Ectodermal cell (in vitro differentiated cells): ENCODE results near the gene SERHL2.
"Not testable (repeated sequence)": the region's sequence is repeated elsewhere in the genome, so short reads cannot be mapped to it uniquely, and the experiment has no call there.

Experiments
- H3K27ac ChIP-seq: 2 replicates; pipeline ENCODE4 v1.7.0; 2013; ENCODE audit warnings: mild to moderate bottlenecking, low read depth, low read length; ENCODE audit not compliant: insufficient read depth, poor library complexity, severe bottlenecking
- H3K27me3 ChIP-seq: 2 replicates; pipeline ENCODE4 v1.7.0; 2013; ENCODE audit warnings: mild to moderate bottlenecking, low read length; ENCODE audit not compliant: insufficient read depth, control insufficient read depth, poor library complexity, severe bottlenecking
- H3K36me3 ChIP-seq: one replicate; pipeline ENCODE4 v1.7.0; 2013; ENCODE audit warnings: low read length; ENCODE audit not compliant: control insufficient read depth, insufficient read depth
- H3K4me1 ChIP-seq: one replicate; pipeline ENCODE4 v1.7.0; 2013; ENCODE audit warnings: low read length; ENCODE audit not compliant: control insufficient read depth, insufficient read depth
- H3K4me3 ChIP-seq: 2 replicates; pipeline ENCODE4 v1.7.0; 2013; ENCODE audit warnings: low read depth, low read length, control low read depth; ENCODE audit not compliant: insufficient read depth
- H3K9me3 ChIP-seq: 2 replicates; pipeline ENCODE4 v1.7.0; 2013; ENCODE audit warnings: mild to moderate bottlenecking, low read length, moderate library complexity; ENCODE audit not compliant: control insufficient read depth
- WGBS, 2 experiments: methylation state at CpG; one replicate each; pipeline ENCODE4 v1.1.7; 2013; ENCODE audit warnings: missing lambda C conversion rate in 2 of 2; 5-methylcytosine and 5-hydroxymethylcytosine counted together

SERHL2 gene

DNA sequence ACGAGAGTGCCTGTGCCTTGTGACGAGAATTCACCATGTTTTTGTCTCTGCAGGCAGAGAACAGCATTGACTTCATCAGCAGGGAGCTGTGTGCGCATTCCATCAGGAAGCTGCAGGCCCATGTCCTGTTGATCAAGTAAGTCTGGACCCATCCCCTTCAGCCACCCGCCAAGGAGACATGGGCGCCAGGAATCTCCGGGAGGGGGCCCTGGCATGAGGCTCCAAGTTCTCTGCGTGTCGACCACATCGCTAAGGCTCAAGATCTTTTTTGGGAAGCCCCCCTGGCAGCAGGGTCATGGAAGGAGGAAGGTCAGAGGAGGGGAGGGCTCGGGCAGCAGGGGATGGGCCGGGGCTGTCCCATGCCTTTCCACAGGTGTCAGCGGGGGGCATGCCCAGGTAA, 17.3 kb downstream of the SERHL2 start:
- not testable (repeated sequence) for H3K4me1 ChIP-seq, H3K36me3 ChIP-seq, H3K27me3 ChIP-seq, H3K9me3 ChIP-seq, H3K4me3 ChIP-seq, H3K27ac ChIP-seq
- 89 to 92% methylated on average over 12 of the region's 12 CpGs for WGBS, 2 experiments

DNA sequence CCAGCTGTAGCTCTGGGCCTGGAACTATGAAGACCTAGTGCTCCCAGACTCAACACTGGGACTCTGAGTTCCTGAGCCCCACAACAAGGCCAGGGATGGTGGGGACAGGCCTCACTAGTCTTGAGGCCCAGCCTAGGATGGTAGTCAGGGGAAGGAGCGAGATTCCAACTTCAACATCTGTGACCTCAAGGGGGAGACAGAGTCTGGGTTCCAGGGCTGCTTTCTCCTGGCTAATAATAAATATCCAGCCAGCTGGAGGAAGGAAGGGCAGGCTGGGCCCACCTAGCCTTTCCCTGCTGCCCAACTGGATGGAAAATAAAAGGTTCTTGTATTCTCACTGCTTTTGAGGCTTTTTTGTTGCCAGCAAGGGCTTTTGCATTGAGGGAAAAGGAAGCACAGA, 20.3 kb downstream of the SERHL2 start:
- H3K9me3 ChIP-seq, H3K4me1 ChIP-seq, H3K27ac ChIP-seq, H3K27me3 ChIP-seq, H3K4me3 ChIP-seq: not testable (repeated sequence)
- H3K36me3 ChIP-seq = peaks cover 18% of the 10 kb centered on the region
- WGBS, 2 experiments = 100% methylated on average over 1 of the region's 1 CpG; no CpG with 5 or more reads in 1 of the 2 experiments

DNA sequence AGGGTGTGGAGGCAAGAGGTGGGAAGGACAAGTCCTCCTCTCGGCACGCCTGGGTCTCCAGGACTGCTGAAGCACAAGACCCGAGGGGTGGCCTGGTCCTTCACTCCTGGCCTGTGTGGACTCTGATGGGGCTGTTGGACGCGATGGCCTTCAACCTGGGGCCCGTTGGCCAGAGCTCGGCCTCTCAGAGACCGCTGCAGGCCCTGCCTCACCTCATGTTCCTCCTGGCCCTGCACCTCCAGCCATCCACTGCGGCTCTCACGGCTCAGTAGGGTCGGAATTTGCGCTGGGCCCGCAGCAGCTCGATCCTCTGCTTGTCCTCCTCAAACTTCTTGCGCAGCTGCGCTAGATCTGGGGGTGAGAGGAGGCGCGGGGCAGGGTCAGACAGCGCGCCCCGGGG, 20.7 kb downstream of the SERHL2 start:
- H3K27ac ChIP-seq, H3K9me3 ChIP-seq, H3K27me3 ChIP-seq, H3K4me3 ChIP-seq, H3K4me1 ChIP-seq: not testable (repeated sequence)
- H3K36me3 ChIP-seq = peaks cover 18% of the 10 kb centered on the region
- 97 to 98% methylated on average over 16 of the region's 21 CpGs for WGBS, 2 experiments

DNA sequence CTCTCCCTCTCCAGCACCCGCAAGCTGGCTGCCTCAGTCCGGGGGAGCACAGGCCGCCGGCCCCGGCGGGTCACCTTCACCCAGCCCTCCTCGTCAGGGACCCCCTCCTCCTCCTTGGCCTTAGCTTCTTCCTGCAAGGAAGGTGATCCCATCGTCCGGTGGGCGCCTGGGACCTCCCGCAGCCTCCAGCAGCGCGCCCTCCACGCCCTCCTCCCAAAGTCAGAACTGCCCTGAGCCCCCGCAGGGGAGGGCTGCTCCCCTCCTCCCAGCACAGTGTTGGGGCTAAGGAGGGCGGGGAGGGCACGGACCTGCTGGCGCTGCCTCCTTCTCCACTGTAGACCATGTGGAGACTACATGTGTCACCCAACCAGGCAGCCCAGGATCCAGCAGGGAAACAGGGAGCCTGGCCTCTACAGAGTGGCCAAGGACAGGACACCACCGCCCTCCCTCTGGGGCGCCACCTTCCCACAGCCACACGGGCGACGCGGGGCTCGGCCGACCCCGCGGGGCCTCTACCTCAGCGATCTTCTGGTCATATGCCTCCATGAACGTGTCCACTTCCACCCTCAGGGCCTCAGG, 22.3 kb downstream of the SERHL2 start:
- H3K36me3 ChIP-seq = peaks cover 18% of the 10 kb centered on the region
- not testable (repeated sequence) for H3K27ac ChIP-seq, H3K9me3 ChIP-seq, H3K27me3 ChIP-seq, H3K4me3 ChIP-seq, H3K4me1 ChIP-seq
- WGBS, 2 experiments = 95 to 97% methylated on average over 30 of the region's 30 CpGs

DNA sequence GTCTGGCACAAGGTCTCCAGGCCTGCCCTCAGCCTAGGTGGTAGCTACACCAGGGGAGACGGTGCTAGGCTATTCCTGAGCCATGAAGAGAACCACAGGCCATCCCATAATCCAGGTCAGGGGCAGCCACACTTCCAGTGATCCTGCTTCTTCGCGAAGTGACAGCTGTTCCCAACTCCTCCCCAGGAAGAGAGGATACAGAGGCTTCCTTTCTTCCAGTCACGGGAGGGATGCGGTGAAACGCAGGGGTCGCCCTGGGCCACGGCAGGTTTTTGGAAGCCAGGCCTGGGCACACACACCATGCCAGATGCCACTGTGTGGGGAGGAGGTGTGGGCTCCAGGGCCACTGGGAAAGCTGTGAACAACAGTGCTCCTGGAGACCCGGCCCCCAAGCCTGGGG, 23.4 kb downstream of the SERHL2 start:
- H3K9me3 ChIP-seq, H3K27me3 ChIP-seq, H3K27ac ChIP-seq, H3K4me3 ChIP-seq, H3K4me1 ChIP-seq: not testable (repeated sequence)
- 95 to 99% methylated on average over 8 of the region's 9 CpGs for WGBS, 2 experiments
- peaks cover 18% of the 10 kb centered on the region for H3K36me3 ChIP-seq

DNA sequence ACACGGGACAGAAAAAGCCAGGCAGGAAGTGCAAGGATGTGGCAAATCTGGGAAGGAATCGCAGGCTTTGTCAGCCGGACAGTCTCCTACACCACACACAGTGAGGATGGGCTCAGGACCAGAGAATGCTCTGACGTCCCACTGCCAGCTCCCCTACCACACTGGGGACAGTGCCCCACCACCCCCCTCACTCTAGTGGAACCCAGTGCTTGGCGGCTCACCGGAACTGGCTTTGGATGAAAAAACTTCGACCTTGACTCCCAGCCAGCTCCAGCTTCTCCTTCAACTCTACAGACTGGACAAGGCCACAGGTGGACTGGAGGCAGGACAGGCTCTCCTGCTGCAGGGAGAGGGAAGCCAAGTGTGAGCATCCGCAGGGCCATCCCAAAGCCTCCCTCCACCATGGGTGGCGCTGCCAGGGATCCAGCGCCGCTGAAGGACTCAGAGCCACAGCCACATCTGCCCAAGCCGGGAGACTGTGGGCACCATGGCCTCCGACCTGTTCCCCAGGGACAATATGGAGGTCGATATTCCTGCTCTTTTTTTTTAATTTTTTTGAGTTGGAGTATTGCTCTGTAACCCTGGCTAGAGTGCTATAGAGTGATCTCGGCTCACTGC, 24.0 kb downstream of the SERHL2 start:
- H3K4me3 ChIP-seq = no peak overlapping the region
- 93 to 95% methylated on average over 15 of the region's 15 CpGs for WGBS, 2 experiments
- peaks cover 18% of the 10 kb centered on the region for H3K36me3 ChIP-seq
- H3K4me1 ChIP-seq = no peaks in the 10 kb centered on the region
- no peaks in the 10 kb centered on the region for H3K9me3 ChIP-seq
- no peak overlapping the region for H3K27ac ChIP-seq
- H3K27me3 ChIP-seq = no peaks in the 10 kb centered on the region

DNA sequence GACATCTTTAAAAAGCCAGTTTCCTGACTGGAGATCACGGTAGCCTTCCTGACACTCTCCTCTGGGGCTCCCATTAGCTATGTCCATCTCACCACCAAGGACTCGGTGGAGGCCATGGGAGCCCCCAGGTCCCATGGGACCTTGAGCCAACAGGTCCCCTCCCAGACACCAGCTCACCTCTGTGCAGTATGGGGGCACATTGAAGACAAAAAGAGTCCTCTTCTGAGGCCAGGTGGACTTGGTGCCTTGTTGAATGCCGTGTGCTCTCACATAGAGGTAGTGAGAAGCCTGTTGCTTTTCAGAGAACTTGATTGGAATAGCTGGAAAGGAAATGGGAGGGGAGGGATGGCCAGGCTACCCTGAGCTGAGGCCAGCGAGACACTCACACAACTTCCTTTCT, 26.3 kb downstream of the SERHL2 start:
- H3K4me1 ChIP-seq, H3K27ac ChIP-seq, H3K27me3 ChIP-seq, H3K4me3 ChIP-seq, H3K9me3 ChIP-seq: not testable (repeated sequence)
- H3K36me3 ChIP-seq = peaks cover 25% of the 10 kb centered on the region
- 94 to 97% methylated on average over 2 of the region's 4 CpGs for WGBS, 2 experiments

DNA sequence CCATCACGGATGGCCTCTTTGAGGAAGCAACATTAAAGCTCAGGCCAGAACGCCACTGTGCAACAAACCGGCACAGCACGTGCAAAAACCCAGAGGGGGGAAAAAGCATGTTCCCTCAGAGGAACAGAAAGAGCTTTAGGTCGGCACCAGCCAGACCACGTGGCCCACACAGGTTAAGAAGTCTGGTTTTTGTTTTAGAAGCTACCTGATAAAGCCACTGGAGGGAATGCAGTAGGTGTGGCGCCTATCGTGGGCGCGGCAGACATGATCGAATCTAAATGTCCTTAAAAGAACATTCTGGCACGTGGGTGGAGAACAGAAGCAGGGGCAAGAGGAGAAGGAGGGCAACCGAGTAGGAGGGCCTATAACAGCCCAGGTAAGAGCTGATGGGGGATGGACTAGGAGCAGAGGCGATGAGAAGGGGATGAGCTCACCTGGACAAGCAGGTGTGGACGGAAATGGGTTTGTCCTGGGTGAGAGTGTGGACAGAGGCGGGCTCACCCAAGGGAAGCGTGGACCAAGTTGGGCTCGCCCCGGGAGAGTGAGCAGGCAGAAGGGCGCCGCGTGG, 27.5 kb downstream of the SERHL2 start:
- H3K36me3 ChIP-seq = peaks cover 34% of the 10 kb centered on the region
- not testable (repeated sequence) for H3K9me3 ChIP-seq, H3K4me1 ChIP-seq, H3K27me3 ChIP-seq, H3K27ac ChIP-seq
- peak overlapping the region; percentile 75 for H3K4me3 ChIP-seq
- 0% methylated on average over 9 to 10 of the region's 22 CpGs for WGBS, 2 experiments

DNA sequence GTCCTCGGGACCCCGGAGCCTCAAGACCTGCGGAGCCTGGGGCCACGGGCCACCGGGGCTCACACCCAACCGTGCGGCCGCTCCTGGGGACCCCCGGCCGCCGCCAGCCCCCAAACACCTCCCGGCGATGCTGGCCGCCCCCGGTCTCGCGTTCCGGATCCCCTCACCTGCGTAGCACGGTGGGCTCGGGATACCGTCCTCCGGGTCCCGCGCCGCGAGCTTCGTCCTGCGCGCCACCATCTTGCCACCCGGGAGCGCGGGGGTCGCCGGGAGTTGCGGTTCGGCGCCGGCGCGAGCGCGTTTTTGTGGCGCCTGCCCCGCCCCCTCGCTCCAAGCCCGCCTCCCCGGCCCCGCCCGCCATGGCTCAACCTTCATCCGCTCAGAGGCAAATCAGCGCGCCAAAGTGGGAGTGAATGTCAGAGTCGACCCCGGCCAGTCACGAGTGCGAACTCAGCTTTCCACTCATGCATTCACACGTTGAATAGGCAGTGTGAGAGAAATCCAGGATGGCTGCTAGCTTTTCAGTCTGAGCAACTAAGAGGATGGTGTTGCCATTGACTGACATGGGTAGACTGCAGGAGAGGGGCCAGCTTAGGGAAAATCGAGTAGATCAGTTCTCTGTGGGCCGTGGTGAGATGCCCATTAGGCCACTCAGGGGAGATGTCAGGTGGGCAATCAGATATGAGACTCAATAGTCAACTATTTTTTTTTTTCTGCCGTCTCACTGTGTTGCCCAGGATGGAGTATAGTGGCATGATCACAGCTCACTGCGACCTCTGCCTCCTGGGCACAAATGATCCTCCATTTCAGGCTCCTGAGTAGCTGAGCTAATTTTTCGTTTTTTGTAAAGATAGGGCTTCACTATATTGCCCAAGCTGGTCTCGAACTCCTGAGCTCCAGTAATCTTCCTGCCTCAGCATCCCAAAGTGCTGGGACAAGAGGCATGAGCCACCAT, 28.3 kb downstream of the SERHL2 start:
- no peaks in the 10 kb centered on the region for H3K27me3 ChIP-seq
- peaks cover 41% of the 10 kb centered on the region for H3K36me3 ChIP-seq
- H3K27ac ChIP-seq = peak overlapping the region; percentile 26
- H3K4me3 ChIP-seq = peak overlapping the region; percentile 75
- no peaks in the 10 kb centered on the region for H3K4me1 ChIP-seq
- H3K9me3 ChIP-seq = no peaks in the 10 kb centered on the region
- 8% methylated on average over 64 of the region's 64 CpGs for WGBS, 2 experiments

DNA sequence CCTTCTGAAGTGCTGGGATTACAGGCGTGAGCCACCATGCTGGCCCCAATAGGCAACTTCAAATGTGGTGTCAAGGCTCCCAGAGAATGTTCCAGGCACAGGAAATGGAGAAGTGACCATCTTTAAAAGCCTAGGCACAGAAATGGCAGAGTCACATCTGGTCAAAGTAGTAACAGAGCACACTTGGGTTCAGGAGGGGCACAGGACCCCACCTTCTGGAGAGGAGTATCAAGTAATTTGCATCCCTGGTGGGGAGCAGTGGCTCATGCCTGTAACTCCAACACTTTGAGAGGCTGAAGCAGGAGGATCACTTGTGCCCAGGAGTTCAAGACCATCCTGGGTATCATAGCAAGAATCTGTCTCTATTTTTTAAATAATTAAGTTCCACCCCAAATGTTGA, 29.2 kb downstream of the SERHL2 start:
- H3K4me3 ChIP-seq = no peak overlapping the region

More for the DNA sequence above, 29.2 kb downstream of the SERHL2 start:
- Histone ChIP-seq H3K4me1 (no peaks in the 10 kb centered on the region), H3K9me3 (no peaks in the 10 kb centered on the region), H3K27ac (no peak overlapping the region), H3K36me3 (peaks cover 42% of the 10 kb centered on the region), H3K27me3 (no peaks in the 10 kb centered on the region)
- 93 to 94% methylated on average over 1 of the region's 1 CpG for WGBS, 2 experiments
